B cell (primary cell): ENCODE measurements around the gene KLHL25.

Experiments
- CTCF ChIP-seq: fragments of 200-600 bp; IDR thresholded peaks from one replicate; pipeline ENCODE4 v1.8.0; 2022; ENCODE audit warnings: antibody characterized with exemption, mild to moderate bottlenecking
- EZH2 ChIP-seq: IDR thresholded peaks from 2 replicates; pipeline ENCODE4 v1.6.1; 2012; ENCODE audit warnings: borderline replicate concordance, low read depth, mild to moderate bottlenecking, moderate library complexity, low read length; ENCODE audit not compliant: insufficient read depth, poor library complexity, severe bottlenecking

GRCh38 chr15:85777250-85778106 lies 17.2 kb downstream of the KLHL25 start:
- no peak for TF ChIP-seq CTCF
- no peak for TF ChIP-seq EZH2
